Liver (tissue), 9 donors: Measurements from ENCODE around the gene CRNN. TPM values are rescaled to one million over a fixed set of nuclear protein-coding genes. Genes with fewer than 3 reads are reported as not detected.

Experiments
- DNase-seq: peaks from one replicate; pipeline ENCODE4 v3.0.0-alpha.2; 2017; ENCODE audit warnings: low spot score
- H3K27ac ChIP-seq, 2 donors: one replicate each; pipeline ENCODE4 v1.7.0; 2013; ENCODE audit warnings: inconsistent platforms in 2 of 2, low read length in 2 of 2, control low read depth in 1 of 2, low read depth in 1 of 2, mild to moderate bottlenecking in 1 of 2
- H3K27me3 ChIP-seq, 4 donors: one replicate each; pipeline versions ENCODE4 v1.6.1 to v1.7.0; 2013; ENCODE audit warnings: low read length in 3 of 4, inconsistent platforms in 1 of 4, mild to moderate bottlenecking in 1 of 4, moderate library complexity in 1 of 4; ENCODE audit not compliant: control insufficient read depth in 4 of 4, insufficient read depth in 4 of 4
- H3K36me3 ChIP-seq, 4 donors: one replicate each; pipeline versions ENCODE4 v1.6.1 to v1.7.0; 2013; ENCODE audit warnings: low read length in 3 of 4, mild to moderate bottlenecking in 3 of 4, low read depth in 1 of 4, moderate library complexity in 1 of 4; ENCODE audit not compliant: control insufficient read depth in 4 of 4, insufficient read depth in 3 of 4
- H3K4me1 ChIP-seq, 4 donors: one replicate each; pipeline versions ENCODE4 v1.6.1 to v1.7.0; 2013; ENCODE audit warnings: low read length in 3 of 4, mild to moderate bottlenecking in 3 of 4, moderate library complexity in 1 of 4; ENCODE audit not compliant: control insufficient read depth in 4 of 4, insufficient read depth in 4 of 4
- H3K4me3 ChIP-seq, 3 donors: one replicate each; pipeline versions ENCODE4 v1.6.1 to v1.7.0; 2013; ENCODE audit warnings: low read length in 3 of 3, control low read depth in 1 of 3, low read depth in 1 of 3, mild to moderate bottlenecking in 1 of 3
- H3K9ac ChIP-seq, 2 donors: one replicate each; pipeline ENCODE4 v1.7.0; 2013; ENCODE audit warnings: low read length in 2 of 2, mild to moderate bottlenecking in 2 of 2, moderate library complexity in 2 of 2, control low read depth in 1 of 2, low read depth in 1 of 2
- H3K9me3 ChIP-seq, 4 donors: one replicate each; pipeline versions ENCODE4 v1.6.1 to v1.7.0; 2013; ENCODE audit warnings: low read length in 3 of 4; ENCODE audit not compliant: control insufficient read depth in 4 of 4
- ATF3 ChIP-seq: IDR thresholded peaks from 2 replicates; pipeline ENCODE4 v1.6.1; 2016; ENCODE audit warnings: antibody characterized with exemption
- CTCF ChIP-seq: fragments of 150-350 bp; IDR thresholded peaks from 2 replicates; pipeline ENCODE4 v1.5.1; 2017; ENCODE audit warnings: improper control_type of control experiment, low read depth, low read length; ENCODE audit not compliant: missing input control
- FOXA1 ChIP-seq: IDR thresholded peaks from 2 replicates; pipeline ENCODE4 v1.6.1; 2016; ENCODE audit warnings: antibody characterized with exemption
- FOXA2 ChIP-seq: IDR thresholded peaks from 2 replicates; pipeline ENCODE4 v1.6.1; 2016; ENCODE audit warnings: antibody characterized with exemption
- GABPA ChIP-seq, 2 donors: IDR thresholded peaks in 1 of 2; conservative IDR thresholded peaks in 1 of 2; 2 replicates each; pipeline ENCODE4 v1.6.1; 2016; ENCODE audit warnings: antibody characterized with exemption in 2 of 2, mild to moderate bottlenecking in 1 of 2, moderate library complexity in 1 of 2
- HNF4G ChIP-seq: IDR thresholded peaks from 2 replicates; pipeline ENCODE4 v1.6.1; 2016; ENCODE audit warnings: antibody characterized with exemption
- JUND ChIP-seq, 2 donors: IDR thresholded peaks; 2 replicates each; pipeline ENCODE4 v1.6.1; 2016; ENCODE audit warnings: antibody characterized with exemption in 2 of 2
- MAX ChIP-seq: IDR thresholded peaks from 2 replicates; pipeline ENCODE4 v1.6.1; 2016; ENCODE audit warnings: antibody characterized with exemption
- NR2F2 ChIP-seq: IDR thresholded peaks from 2 replicates; pipeline ENCODE4 v1.6.1; 2016; ENCODE audit warnings: antibody characterized with exemption
- RAD21 ChIP-seq, 2 donors: IDR thresholded peaks; 2 replicates each; pipeline ENCODE4 v1.6.1; 2016; ENCODE audit warnings: antibody characterized with exemption in 2 of 2, mild to moderate bottlenecking in 2 of 2
- REST ChIP-seq: IDR thresholded peaks from 2 replicates; pipeline ENCODE4 v1.6.1; 2016; ENCODE audit warnings: antibody characterized with exemption, mild to moderate bottlenecking
- RXRA ChIP-seq, 2 donors: IDR thresholded peaks; 2 replicates each; pipeline ENCODE4 v1.6.1; 2017 to 2018; ENCODE audit warnings: antibody characterized with exemption in 2 of 2, mild to moderate bottlenecking in 1 of 2
- SP1 ChIP-seq: IDR thresholded peaks from 2 replicates; pipeline ENCODE4 v1.6.1; 2018; ENCODE audit warnings: antibody characterized with exemption, mild to moderate bottlenecking
- TAF1 ChIP-seq: conservative IDR thresholded peaks from 2 replicates; pipeline ENCODE4 v1.6.1; 2016; ENCODE audit warnings: antibody characterized with exemption, mild to moderate bottlenecking
- YY1 ChIP-seq: IDR thresholded peaks from 2 replicates; pipeline ENCODE4 v1.6.1; 2016; ENCODE audit warnings: antibody characterized with exemption, mild to moderate bottlenecking
- ZBTB33 ChIP-seq: IDR thresholded peaks from 2 replicates; pipeline ENCODE4 v1.6.1; 2016; ENCODE audit warnings: antibody characterized with exemption
- WGBS: extraction: QIAGEN DNeasy Blood & Tissue Kit; methylation state at CpG from one replicate; pipeline ENCODE4 v1.1.7; 2013; 5-methylcytosine and 5-hydroxymethylcytosine counted together
- polyA plus RNA-seq, 2 donors: library from polyadenylated mRNA; stranded (reverse) in 1 of 2; unstranded in 1 of 2; fragments of 200-250 nt in 1 of 2; fragments of >200 nt in 1 of 2; fragmentation: Nextera tagmentation in 1 of 2; extraction: Ambion mirVana in 1 of 2; gene quantifications; one replicate each; pipeline versions ENCODE4 v1.2.1 to v1.2.3, GENCODE V29; 2013 to 2015
- total RNA-seq, 2 donors: library from RNA; depleted of rRNA; stranded (reverse); fragments of >200 nt; gene quantifications; one replicate each; pipeline ENCODE4 v1.2.3, GENCODE V29; 2014
- donor health status: healthy.
- donor health status: healthy.
- donor health status: healthy.
- donor health status: healthy.
- donor health status: healthy.

Gene CRNN
- total and polyA plus RNA-seq, 4 donors, result 0.05 to 0.22 TPM; not detected in 2

- H3K4me3 ChIP-seq, result no peak overlapping the region
- peaks cover 0 to 3% (median 0%) of the 10 kb centered on the region in 4 donors for H3K27me3 ChIP-seq
- DNase-seq, result no peak
- no peaks in the 10 kb centered on the region for H3K36me3 ChIP-seq
- TF ChIP-seq ZBTB33 (no peak), HNF4G (no peak), FOXA1 (no peak), RXRA (IDR thresholded peaks at IDR 0.05) (no peak), RAD21 (IDR thresholded peaks at IDR 0.05) (no peak), FOXA2 (no peak), GABPA (IDR thresholded peaks at IDR 0.05 in 1 of 2, conservative IDR thresholded peaks at IDR 0.05 in 1 of 2) (no peak), ATF3 (no peak), MAX (no peak)
- no peaks in the 10 kb centered on the region for H3K4me1 ChIP-seq
- H3K9ac ChIP-seq, result no peak overlapping the region
- H3K9me3 ChIP-seq, result peaks cover 0 to 5% (median under 1%) of the 10 kb centered on the region in 4 donors
- no peak overlapping the region for H3K27ac ChIP-seq
Measured at GRCh38 chr1:152426731-152427130, 12.7 kb upstream of the CRNN start.

GRCh38 chr1:152419917-152420316 lies 5.9 kb upstream of the CRNN start:
- H3K27ac ChIP-seq, result no peak overlapping the region
- H3K9me3 ChIP-seq, result peaks cover 0 to 5% (median under 1%) of the 10 kb centered on the region in 4 donors
- WGBS, result 38% methylated on average over 1 of the region's 1 CpG
- H3K27me3 ChIP-seq, result peaks cover 0 to 3% (median 0%) of the 10 kb centered on the region in 4 donors
- H3K9ac ChIP-seq, result no peak overlapping the region
- H3K4me3 ChIP-seq, result no peak overlapping the region
- TF ChIP-seq REST, result no peak
- TF ChIP-seq RXRA (IDR thresholded peaks at IDR 0.05), result no peak
- no peak for TF ChIP-seq TAF1
- no peak for TF ChIP-seq GABPA (IDR thresholded peaks at IDR 0.05 in 1 of 2, conservative IDR thresholded peaks at IDR 0.05 in 1 of 2)
- no peak for TF ChIP-seq SP1
- TF ChIP-seq FOXA1, result no peak
- no peak for TF ChIP-seq MAX
- no peak for TF ChIP-seq CTCF
- no peak for TF ChIP-seq NR2F2
- no peak for TF ChIP-seq RAD21 (IDR thresholded peaks at IDR 0.05)
- TF ChIP-seq ZBTB33, result no peak
- no peak for TF ChIP-seq JUND (IDR thresholded peaks at IDR 0.05)
- no peak for TF ChIP-seq YY1
- no peak for TF ChIP-seq FOXA2
- no peak for DNase-seq
- no peaks in the 10 kb centered on the region for H3K4me1 ChIP-seq
- no peaks in the 10 kb centered on the region for H3K36me3 ChIP-seq
